GM18507 (cell line): ENCODE data around the gene VPS13D.
"Not testable (repeated sequence)": the region's sequence is repeated elsewhere in the genome, so short reads cannot be mapped to it uniquely, and the experiment has no call there.

Source experiments
- DNase-seq: peaks from one replicate; pipeline ENCODE4 v3.0.0; 2011; ENCODE audit warnings: low read depth; ENCODE audit not compliant: insufficient read length; ENCODE audit errors: extremely low spot score
- FAIRE-seq: peaks from 2 replicates; lab custom pipeline; 2011; peaks lifted over from hg19 to GRCh38; lab: Jason Lieb, UNC

Gene VPS13D

DNA sequence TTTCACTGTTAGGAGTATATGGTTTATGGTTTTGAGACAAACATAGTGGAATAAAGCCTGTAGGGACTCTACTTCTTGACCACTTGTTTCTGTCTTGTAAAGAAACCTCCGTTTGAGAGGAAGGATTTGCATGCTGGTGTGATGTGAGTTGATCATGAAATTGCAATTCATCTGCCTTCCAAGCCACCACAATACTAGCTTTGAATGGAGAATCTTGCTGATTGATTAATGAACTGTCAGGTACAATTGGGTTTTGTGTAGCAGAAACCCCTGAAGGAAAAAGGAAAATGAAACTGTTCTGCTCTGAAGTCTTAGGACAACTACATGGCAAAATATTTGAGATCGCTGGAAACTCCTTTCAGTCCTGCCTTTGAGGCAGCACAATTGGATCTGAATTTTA lies 90.7 kb downstream of the VPS13D start:
- FAIRE-seq: no peak
- no peak for DNase-seq

DNA sequence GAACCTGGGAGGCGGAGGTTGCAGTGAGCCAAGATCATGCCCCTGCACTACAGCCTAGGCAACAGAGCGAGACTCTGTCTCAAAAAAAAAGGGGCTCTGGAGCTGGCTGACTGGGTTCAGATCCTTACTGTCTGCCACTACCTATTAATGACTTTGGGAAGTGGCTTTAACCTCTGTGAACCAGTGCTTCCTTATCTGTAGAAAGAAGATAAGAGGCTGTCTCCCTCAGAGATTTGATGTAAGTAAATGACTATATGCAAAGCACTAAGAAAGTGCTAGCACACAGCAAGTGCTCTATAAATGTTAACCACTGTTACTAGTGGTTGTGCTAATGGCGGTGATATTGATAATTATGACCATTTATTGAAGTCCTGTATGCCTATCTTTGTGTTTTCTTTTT lies 94.6 kb downstream of the VPS13D start:
- no peak for FAIRE-seq

DNA sequence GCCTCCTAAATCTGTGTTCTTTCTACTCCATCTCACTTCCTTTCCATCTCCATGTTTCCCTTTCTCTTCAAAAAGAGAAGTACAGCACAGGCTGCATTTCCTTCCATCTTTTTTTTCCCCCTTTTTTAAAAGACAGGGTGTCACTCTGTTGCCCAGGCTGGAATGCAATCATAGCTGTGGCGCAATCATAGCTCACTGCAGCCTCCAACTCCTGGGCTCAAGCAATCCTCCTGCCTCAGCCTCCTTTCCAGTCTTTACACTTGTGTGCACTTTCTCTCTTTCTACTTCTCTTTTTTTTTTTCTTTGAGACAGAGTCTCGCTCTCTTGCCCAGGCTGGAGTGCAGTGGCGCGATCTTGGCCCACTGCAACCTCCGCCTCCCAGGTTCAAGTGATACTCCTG lies 95.1 kb downstream of the VPS13D start:
- FAIRE-seq, DNase-seq: not testable (repeated sequence)

More for the DNA sequence above, 94.6 kb downstream of the VPS13D start:
- no peak for DNase-seq

DNA sequence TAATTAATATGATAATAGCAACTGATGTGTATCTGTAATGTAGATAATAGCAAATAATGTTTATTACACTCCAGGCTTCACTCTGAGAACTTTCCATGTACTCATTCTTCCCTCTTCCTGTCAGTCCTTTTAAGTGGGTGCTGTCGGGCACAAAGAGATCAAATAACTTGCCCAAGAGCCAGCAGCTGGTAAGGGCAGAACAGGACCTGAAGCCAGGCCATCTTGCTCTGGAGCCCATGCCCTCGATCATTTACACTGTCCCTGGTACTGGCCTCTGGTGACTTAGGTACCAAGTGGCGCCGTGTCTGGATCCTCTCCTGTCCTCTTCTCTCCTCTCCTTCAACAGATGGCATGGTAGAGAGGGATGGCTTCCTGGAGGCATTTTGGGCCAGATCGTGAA lies 97.2 kb downstream of the VPS13D start:
- DNase-seq: no peak
- FAIRE-seq: no peak

DNA sequence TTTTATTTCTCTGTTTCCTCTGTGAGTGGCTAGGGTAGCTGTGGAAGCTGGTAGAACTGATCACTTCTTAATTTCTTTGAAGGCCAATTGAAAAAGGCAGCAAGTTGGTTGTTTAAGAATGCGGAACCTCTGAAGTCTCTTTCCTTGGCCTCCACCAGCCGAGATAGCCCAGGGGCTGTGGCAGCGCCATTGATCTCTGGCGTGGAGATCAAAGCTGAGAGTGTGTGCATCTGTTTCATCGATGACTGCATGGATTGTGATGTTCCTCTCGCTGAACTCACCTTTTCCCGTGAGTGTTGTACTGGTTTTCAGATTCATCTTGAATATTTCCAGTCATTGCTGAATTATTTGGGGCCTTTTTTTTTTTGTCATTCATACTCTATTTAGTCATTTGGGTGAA lies 97.7 kb downstream of the VPS13D start:
- DNase-seq: no peak
- no peak for FAIRE-seq

DNA sequence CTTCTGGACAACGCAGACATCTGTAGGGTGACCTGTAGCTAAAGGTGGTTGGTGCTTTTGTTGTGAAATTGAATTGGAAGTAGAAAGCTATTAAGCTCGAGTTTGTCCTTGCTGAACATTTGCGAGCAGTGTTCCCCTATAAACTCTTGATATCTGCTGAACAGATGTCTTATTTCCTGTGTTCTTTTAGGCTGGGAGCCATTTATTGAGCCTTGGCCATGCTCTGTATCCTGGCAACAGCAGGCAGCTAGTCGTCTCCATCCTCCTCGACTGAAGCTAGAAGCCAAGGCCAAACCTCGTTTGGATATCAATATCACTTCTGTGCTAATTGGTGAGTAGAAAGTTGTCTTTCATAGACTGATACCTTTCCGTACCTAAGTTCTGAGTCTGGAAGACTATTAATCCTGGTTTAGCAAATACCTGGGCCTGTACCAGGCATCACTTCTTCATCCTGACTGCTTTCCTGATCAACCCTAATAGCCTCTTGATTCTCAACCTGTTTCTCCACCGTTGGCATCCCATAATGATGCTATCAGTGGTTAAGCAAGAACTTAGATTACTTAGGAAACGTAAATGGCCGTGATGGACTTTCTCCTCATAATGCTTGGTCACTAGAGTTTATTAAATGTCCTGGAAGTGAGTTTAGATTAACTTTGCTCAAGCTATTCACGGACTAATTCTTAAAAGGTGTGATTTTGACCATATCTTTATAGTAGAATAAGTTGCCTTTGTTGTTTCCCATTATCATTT lies 103.4 kb downstream of the VPS13D start:
- no peak for FAIRE-seq
- no peak for DNase-seq

DNA sequence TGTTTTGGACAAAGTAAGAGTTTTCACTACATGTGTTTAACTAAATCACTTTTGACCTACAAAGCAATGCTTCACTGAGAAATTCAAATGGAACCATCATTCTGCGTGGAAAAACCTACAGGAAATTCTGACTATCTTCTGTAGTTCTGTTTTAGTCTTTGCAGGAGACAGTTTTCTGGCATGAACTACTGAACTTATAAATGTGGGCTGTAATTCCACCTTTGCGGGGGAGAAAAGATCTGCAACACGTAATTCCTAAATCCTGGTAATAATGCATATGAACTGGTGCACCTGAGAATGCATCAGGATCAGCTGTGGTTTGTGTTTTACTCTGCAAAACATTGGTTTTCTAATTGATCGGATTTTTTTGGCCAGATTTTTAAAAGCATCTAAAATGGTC lies 106.0 kb downstream of the VPS13D start:
- DNase-seq (no peak), FAIRE-seq (no peak)

DNA sequence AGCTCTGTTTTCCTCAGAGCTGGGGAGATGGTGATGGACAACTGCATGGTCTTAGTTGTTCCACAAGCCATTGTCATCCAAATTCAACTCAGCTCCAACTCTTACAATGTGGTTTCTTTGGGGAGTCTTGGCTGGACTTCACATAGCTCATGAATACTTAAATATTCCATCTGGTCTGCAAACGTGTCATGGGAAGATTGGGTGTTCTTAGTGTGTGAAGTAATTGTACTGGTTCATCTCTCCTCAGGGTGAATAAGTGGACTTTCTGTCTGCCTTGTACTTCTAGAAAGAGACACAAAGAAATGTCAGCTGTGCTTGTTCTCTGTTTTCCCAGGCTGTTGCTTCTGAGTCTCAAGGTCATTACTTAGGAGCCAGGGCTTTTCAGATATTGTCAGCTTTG lies 106.6 kb downstream of the VPS13D start:
- DNase-seq (no peak), FAIRE-seq (no peak)

DNA sequence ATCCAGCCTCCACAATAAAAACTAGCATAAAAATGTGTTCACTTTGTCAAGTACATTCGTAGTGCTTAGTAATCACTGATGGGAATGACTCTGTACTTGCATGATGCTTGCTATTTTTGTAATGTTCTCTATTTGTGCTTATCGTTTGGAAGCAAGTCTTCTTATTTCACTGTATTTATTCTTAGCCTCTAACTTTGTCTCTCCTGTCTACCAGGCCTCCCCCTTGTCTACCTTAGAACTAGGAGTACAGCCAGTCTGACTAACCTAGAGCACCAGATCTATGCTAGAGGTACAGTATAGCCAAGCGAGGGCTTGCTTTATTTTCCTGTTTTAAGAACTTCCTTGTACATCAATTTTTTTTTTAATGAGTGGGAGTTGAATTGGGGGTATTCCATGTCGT lies 108.2 kb downstream of the VPS13D start:
- DNase-seq (no peak), FAIRE-seq (no peak)

DNA sequence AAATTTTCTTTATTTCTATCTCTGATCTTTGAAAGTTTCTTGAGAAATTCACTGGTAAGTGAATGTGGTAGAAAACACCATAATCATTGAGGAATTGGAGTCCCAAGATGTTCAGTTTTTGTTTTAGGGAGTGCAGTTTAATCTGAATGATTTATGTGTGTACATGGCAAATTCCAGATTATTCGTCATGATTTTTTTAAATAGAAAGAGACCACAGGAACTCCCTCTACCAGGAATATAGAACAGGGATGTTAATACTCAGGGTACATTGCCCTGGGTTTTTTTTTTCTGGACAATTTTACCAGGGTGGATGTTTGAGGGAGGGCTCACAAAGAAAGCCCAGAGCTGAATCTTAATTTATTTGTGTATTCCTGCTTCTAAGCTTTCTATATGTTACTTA lies 109.0 kb downstream of the VPS13D start:
- no peak for DNase-seq
- no peak for FAIRE-seq

DNA sequence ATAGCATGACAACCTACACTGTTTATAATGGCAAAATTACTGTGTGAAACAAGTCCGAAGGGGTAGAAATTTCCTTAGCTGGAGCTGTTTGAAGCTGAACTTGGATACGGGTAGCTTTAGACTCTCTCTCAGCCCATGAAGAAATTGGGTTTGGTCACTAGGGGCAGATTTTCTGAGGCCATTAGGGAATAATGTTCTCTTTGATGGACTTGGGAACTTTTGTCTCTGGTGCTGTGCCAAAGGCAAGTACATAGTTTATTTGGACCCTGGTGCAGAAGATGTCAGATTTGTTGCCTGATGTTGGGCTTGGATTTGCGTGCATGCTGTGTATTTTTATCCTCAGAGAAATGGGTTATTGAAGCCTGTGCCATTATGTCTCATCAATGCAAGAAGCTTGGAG lies 109.6 kb downstream of the VPS13D start:
- FAIRE-seq: no peak
- DNase-seq: no peak

DNA sequence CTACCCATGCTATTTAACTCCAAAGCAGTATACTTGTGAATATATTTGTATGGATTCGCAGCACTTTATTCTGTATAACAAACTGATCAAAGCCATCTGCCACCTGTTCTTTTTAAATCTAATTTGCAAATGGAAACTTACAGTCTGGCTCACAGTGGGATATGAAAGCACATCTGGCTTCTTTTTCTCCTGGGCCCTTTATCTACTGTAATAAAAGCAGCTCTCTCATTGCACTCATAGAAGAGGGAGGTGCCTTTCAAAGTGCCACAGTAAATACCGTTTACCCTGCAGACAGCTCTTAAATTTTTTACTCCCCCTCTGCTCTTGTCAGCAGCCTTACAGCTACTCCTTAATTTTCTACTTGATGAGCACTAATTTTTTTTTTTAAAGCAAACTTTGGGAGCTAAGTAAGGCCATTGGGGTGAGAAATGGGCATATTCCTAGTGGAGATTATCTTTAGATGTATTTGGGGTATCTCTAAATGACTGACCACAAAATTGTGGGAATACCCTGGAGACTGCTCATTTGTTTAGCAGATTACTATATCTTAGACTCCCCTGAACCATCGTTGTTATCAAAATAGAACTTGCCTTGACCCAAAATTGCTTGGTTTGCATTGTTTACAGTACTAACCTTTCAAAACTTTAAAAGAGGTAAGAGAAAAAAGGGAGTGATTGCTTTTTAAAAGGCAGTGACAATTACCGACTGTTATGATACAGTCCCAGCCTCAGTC lies 110.1 kb downstream of the VPS13D start:
- FAIRE-seq (no peak), DNase-seq (no peak)

DNA sequence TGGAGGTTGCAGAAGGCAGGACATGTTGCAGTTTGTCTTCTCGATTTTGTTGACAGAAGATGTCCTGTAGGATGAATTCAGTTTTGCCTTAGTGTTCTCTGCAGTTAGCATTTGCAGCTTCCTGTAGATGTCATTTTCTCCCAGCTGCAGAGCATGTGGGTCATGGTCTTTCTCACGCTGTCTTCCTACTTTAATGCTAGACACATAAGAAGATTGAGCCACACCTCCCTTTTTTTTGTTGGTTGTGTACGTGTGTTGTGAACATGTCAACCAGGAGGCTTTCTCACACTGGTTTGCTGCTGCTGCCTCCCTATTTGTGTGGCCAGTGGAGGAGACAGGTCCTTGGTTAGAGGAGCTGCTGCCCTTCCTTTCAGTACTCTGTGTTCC lies 110.7 kb downstream of the VPS13D start:
- FAIRE-seq (no peak), DNase-seq (no peak)

DNA sequence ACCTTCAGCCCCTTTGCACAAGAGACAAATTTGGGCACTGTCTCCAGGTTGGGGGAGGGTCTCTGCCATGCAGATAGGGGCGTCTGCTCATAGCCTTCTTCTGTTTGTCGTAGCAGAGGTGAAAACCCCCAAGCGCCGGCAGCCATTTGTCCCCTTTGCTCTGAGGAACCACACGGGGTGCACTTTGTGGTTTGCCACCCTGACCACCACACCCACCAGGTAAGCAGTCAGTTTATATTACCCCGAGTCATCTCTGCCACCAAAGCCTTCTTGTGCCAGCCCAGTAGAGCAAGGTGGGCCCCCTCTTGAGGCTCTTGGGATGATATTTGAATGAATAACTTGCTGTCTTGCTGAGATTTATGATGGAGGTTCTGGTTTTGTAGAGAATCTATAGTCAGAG lies 111.8 kb downstream of the VPS13D start:
- DNase-seq: no peak
- FAIRE-seq: no peak

DNA sequence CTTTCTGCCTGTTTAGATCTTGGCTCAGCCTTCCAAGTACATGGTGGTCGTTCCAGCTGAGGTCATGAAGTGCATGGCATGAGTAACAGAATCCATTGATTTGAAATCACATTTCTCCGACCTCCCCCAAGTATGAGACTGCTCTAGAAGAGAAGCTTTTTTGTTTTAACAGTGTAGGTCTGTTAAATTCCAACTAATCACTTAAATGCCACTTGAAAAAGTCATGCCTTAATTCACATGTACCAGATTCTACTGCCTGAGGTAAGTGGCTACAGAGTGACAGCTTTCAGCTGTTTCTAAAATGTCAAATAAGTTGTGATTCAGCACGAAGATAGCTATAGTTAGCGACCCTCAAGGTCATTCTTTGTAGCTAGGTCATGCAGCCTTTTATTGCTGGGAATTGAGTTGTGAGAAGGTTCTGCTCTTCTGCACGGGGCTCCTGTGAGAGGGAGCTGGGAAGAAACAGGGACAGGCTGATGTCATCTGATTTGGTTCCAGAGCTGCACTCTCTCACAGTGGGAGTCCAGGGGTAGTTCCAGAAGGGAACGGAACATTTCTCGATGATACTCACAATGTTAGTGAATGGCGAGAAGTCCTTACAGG lies 112.7 kb downstream of the VPS13D start:
- DNase-seq (no peak), FAIRE-seq (no peak)

DNA sequence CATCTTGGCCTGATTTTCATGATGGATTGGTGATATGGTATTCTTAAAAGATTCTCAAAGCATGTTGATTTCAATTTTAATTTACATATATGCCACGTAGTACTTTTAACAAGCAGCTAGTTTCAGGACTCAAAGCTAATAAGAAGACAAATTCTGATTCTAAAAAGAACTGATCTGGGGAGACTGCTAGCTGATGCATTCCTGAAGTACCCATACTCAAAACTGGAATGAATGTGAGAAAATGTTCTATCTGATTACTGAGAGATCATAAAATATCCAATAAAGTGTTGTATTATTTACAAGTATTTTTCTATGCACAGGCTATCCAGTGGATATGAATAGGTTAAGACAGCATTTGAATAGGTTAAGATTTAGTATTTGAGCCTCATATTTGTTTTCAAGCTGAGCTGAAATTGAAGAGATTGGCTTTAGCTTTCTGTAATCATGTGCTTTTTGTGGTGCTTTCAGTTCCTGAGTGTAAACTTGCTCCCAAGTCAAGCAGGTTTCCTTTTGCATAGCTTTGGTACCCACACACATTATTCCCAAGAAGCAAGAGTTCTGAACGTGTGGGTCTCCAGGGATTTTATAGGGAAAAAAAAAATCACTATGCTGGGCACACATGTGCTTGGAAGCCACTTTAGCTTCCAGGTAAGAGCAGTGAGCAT lies 114.1 kb downstream of the VPS13D start:
- FAIRE-seq: peak; percentile 84

DNA sequence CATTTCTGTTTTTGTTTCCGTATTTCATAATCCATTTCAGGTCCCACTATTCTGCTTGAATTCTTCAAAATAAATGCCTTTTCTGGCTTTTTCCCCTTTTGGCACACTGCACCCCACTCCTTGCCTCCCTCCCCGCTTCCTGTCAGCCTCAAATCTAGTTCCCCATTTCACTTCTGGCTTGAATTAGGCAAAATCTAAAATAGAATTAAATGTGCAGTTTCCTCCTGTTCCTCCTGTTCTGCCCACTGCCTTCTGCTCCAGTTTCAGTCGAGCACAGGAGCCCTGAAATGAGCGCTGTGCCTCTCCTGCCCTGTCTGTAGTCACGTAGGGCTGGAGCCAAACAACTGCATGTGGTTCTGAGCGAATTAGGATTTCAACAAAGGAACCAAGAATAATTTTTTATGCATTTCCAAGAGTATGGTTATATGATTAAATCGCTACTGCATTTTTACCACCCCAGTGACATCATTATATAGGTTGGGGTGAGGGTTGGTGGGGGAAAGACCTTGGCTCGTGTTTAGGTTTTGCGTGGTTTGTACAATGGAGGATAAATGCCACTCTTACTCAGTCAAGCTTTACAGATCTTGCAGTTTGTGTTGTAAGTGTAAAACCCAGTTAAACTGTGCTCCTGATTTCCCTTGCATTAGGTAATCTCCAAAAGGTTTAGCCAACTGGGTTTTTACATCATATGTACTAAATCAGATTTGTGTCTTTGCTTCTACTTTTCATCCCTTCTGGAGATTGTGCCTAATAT lies 114.9 kb downstream of the VPS13D start:
- FAIRE-seq (peak; percentile 67), DNase-seq (no peak)

More for the DNA sequence above, 114.1 kb downstream of the VPS13D start:
- DNase-seq: no peak

DNA sequence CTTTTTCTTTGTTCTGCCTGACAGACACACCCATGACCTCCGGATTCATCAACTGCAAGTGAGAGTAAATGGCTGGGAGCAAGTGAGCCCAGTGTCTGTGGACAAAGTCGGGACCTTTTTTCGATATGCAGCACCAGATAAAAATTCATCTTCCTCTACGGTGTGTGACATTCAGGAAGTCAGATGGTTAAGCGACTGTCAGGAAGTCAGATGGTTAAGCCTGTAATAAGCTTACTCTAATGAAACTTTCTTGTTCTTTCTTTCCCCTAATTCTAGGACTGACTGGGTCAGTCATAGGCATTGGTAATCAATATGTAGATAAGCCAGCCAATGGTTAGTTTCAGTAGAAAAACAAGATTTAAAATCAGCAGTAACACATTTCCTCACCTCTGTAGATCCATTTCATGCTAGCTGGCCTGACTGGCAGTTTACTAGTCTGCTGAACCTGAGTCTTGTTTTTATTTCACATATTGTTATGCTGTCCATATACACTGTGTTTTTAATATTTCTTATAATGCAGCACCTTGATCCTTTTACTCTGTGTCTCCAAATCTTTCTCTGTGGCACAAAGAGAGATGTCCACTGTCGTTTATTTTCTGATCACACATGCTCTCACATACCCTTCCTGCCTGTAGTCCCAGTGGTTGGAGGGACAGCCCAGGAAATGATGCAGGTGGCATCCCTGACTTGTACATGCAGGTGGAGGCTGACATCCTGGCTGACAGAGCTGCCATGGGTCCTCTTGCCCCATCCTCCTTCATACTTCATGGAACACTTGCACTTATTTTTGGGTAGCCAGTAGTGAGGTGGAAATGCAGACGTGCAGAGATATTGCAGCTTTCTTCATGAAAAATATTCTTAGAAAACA lies 115.8 kb downstream of the VPS13D start:
- FAIRE-seq (peak; percentile 84), DNase-seq (no peak)
